GM12873 (cell line): ENCODE measurements around the gene SERPINC1.

ENCODE experiments used
- CTCF ChIP-seq: IDR thresholded peaks from 2 replicates; pipeline ENCODE4 v1.5.1; 2012; ENCODE audit warnings: low read depth, mild to moderate bottlenecking, moderate library complexity, low read length, control low read depth; ENCODE audit not compliant: insufficient read depth; ENCODE audit errors: missing control alignments

The SERPINC1 gene

DNA sequence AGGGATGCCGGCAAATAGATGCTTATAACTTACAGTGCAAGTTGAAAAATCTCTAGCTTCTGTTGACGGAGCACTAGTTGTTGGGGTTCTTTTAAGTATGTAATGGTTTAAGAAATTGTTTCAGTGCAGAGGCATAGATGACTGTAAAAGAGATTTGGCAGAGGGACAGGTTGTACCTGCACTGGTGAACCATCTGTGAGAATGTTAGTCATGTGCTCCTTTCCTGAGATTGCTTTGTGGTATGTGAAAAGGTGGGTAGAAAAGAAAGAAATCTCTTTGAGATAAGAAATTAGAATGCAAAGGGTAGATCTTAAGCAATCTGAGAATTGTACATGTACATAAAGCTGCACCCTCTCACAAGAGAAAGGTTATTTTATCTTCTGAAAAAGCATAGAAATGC is 29.5 kb downstream of the SERPINC1 start:
- no peak for TF ChIP-seq CTCF

- TF ChIP-seq CTCF: no peak
Observed at GRCh38 chr1:173886746-173887611, 30.1 kb downstream of the SERPINC1 start.

DNA sequence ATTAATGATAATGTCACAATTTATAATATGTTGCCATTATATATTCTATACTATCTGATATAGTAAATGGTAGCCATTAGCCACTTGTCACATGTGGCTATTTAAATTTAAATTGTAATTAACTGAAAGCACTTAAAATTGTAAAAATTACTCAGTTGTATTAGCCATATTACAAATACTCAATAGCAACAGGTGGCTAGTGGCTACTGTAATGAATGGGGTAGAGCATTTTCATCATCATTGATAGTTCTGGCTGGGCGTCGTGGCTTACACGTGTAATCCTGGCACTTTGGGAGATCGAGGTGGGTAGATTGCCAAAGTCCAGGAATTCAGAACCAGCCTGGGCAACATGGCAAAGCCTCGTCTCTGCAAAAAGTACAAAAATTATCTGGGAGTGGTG is 32.4 kb downstream of the SERPINC1 start:
- no peak for TF ChIP-seq CTCF

- TF ChIP-seq CTCF: no peak
Observed at GRCh38 chr1:173878251-173878650, 38.9 kb downstream of the SERPINC1 start.

DNA sequence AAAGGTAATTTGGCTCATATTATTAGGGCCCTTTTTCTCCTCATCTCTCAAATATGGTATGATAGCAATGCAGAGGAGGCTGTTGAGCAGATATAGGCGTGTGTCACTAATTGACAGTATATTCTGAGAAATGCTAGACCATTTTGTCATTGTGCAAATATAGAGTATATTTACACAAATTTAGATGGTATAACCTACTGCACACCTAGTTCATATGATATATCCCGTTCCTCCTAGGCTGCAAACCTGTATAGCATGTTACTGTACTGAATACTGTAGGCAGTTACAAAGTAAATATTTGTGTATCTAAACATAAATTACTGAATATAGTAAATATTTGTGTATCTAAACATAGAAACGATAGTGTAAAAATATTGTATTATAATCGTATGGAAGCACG is 40.4 kb downstream of the SERPINC1 start:
- no peak for TF ChIP-seq CTCF

DNA sequence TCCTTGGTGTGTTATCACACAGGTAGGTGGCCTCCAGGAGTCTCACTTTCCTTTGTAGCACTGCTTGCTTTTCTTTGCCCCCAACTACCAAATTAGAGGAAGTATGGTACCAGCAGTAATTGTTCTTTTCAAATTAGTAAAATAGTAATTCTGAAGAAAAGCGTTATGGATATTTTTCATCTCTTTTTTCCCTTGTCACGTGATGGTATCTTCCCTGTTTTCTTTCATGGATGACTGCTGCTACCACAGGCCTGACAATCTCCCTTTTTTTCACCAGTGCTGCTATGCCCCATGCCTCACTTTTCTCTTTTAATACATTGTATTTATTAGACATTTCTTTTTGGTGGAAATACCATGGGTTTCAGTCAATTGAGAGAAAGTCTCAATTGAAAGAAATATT is 45.6 kb downstream of the SERPINC1 start:
- TF ChIP-seq CTCF: no peak

- peak; percentile 17 for TF ChIP-seq CTCF
Observed at GRCh38 chr1:173871091-173871490, 46.0 kb downstream of the SERPINC1 start.
